Activated CD4-positive, alpha-beta T cell treated with anti-CD3 and anti-CD28 coated beads, Interleukin-2, amount 50 U/mL, for 48 hours (primary cell): ENCODE measurements around the gene GALR3.
"Not testable (repeated sequence)": the region's sequence is repeated elsewhere in the genome, so short reads cannot be mapped to it uniquely, and the experiment has no call there.

Experiments used
- DNase-seq, 2 experiments: peaks; one replicate each; pipeline ENCODE4 v3.0.0-alpha.2; 2020

Gene GALR3

GRCh38 chr22:37823134-37823985, at the start of gene GALR3:
TSS of gene GALR3 (plus strand) at chr22:37823382. CDS start at chr22:37823407, 25 bp downstream.
- no peak for DNase-seq

- no peak for DNase-seq
Observed at GRCh38 chr22:37774728-37775127, 48.5 kb upstream of the GALR3 start.

- DNase-seq: no peak
Observed at GRCh38 chr22:37775785-37776638, 47.2 kb upstream of the GALR3 start.

- DNase-seq: no peak
Observed at GRCh38 chr22:37776639-37777005, 46.6 kb upstream of the GALR3 start.

- DNase-seq: no peak
Observed at GRCh38 chr22:37777122-37777687, 46.0 kb upstream of the GALR3 start.

GRCh38 chr22:37778370-37779009, 44.7 kb upstream of the GALR3 start:
- no peak for DNase-seq

- no peak for DNase-seq
Observed at GRCh38 chr22:37781434-37782059, 41.6 kb upstream of the GALR3 start.

- no peak for DNase-seq
Observed at GRCh38 chr22:37782340-37783168, 40.6 kb upstream of the GALR3 start.

GRCh38 chr22:37784829-37785495, 38.2 kb upstream of the GALR3 start:
- no peak for DNase-seq

GRCh38 chr22:37790234-37790633, 32.9 kb upstream of the GALR3 start:
- no peak for DNase-seq

- no peak for DNase-seq
Observed at GRCh38 chr22:37792494-37792893, 30.7 kb upstream of the GALR3 start.

- DNase-seq: no peak
Observed at GRCh38 chr22:37794376-37794775, 28.8 kb upstream of the GALR3 start.

GRCh38 chr22:37796079-37796478, 27.1 kb upstream of the GALR3 start:
- no peak for DNase-seq

GRCh38 chr22:37797259-37797658, 25.9 kb upstream of the GALR3 start:
- DNase-seq: not testable (repeated sequence)

GRCh38 chr22:37797874-37798500, 25.2 kb upstream of the GALR3 start:
- no peak for DNase-seq

GRCh38 chr22:37799979-37800378, 23.2 kb upstream of the GALR3 start:
- DNase-seq: not testable (repeated sequence)

- DNase-seq: no peak
Observed at GRCh38 chr22:37801946-37802309, 21.3 kb upstream of the GALR3 start.

- DNase-seq: peak in 1 of 2 experiments; percentile 33
Observed at GRCh38 chr22:37802310-37803194, 20.6 kb upstream of the GALR3 start.

GRCh38 chr22:37803195-37803638, 20.0 kb upstream of the GALR3 start:
- no peak for DNase-seq
